PFSK-1 (cell line): ENCODE data around the gene SIAE.

Source experiments
- FOXP2 ChIP-seq: optimal IDR thresholded peaks from 2 replicates; pipeline ENCODE3; 2011; ENCODE audit warnings: borderline replicate concordance, control low read depth, inconsistent platforms; ENCODE audit not compliant: insufficient read depth; ENCODE audit errors: extremely low read length, extremely low read depth
- POLR2AphosphoS5 ChIP-seq: IDR thresholded peaks from 2 replicates; pipeline ENCODE4 v1.6.1; 2012; ENCODE audit warnings: low read depth, mild to moderate bottlenecking, control low read depth, low read length, moderate library complexity
- REST ChIP-seq, 2 experiments: IDR thresholded peaks; 2 replicates each; pipeline versions ENCODE4 v1.6.1 to v1.8.0; 2011 to 2012; ENCODE audit warnings: low read depth in 2 of 2, low read length in 2 of 2, control low read depth in 1 of 2, inconsistent platforms in 1 of 2, mild to moderate bottlenecking in 1 of 2, moderate library complexity in 1 of 2; ENCODE audit not compliant: insufficient read depth in 1 of 2
- SIN3A ChIP-seq: IDR thresholded peaks from 2 replicates; pipeline ENCODE4 v1.6.1; 2012; ENCODE audit warnings: mild to moderate bottlenecking, low read length, moderate library complexity, borderline replicate concordance; ENCODE audit not compliant: insufficient read depth
- TAF1 ChIP-seq: IDR thresholded peaks from 2 replicates; pipeline ENCODE4 v1.6.1; 2012; ENCODE audit warnings: low read length, control low read depth, borderline replicate concordance; ENCODE audit not compliant: insufficient read depth

Gene SIAE

GRCh38 chr11:124676386-124676785 is 2.8 kb upstream of the SIAE start:
- TF ChIP-seq REST (IDR thresholded peaks at IDR 0.05; ENCODE audit: insufficient read depth in 1 of 2, low read depth in 2 of 2, low read length in 2 of 2), result no peak
- no peak for TF ChIP-seq FOXP2
- no peak for TF ChIP-seq TAF1
- TF ChIP-seq POLR2AphosphoS5, result no peak

DNA sequence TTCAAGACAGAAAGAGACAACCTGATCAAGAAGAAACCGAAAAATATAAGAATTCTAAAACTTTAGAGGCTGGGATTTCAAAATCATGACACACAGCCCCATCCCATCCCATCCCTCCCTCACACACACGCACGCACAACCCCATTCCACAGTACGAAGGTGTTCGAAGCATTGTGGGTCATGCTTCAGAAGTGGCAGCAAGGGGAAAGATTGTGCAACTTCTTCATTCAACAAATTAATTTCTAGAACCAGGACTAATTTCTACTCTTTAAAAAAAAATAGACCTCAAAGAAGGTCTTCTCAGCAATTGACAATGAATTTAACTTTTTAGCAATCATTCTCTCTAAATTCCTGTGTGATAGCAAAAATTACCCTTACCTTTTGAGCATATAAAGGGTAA is 1.0 kb upstream of the SIAE start:
- TF ChIP-seq REST (IDR thresholded peaks at IDR 0.05; ENCODE audit: insufficient read depth in 1 of 2, low read depth in 2 of 2, low read length in 2 of 2) (no peak), SIN3A (no peak), POLR2AphosphoS5 (no peak), TAF1 (no peak), FOXP2 (no peak)

DNA sequence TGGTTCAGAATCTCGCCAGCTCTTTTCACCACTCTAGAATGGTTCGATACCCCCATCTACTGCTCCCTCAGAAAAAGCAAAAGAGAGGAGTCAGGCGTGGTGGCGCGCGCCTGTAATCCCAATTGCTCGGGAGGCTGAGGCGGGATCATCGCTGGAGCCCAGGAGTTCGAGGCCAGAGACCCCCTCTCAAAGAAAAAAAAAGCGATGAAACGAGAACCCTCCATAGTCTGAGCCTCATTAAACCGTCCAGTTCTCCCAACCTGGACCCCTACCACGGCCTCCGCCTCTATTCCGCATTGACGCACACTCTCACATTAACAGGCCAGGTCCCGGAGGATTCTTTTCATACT is 604 bp upstream of the SIAE start:
- TF ChIP-seq REST (IDR thresholded peaks at IDR 0.05; ENCODE audit: insufficient read depth in 1 of 2, low read depth in 2 of 2, low read length in 2 of 2), result no peak
- no peak for TF ChIP-seq FOXP2
- no peak for TF ChIP-seq POLR2AphosphoS5
- TF ChIP-seq TAF1, result no peak
- TF ChIP-seq SIN3A, result no peak

DNA sequence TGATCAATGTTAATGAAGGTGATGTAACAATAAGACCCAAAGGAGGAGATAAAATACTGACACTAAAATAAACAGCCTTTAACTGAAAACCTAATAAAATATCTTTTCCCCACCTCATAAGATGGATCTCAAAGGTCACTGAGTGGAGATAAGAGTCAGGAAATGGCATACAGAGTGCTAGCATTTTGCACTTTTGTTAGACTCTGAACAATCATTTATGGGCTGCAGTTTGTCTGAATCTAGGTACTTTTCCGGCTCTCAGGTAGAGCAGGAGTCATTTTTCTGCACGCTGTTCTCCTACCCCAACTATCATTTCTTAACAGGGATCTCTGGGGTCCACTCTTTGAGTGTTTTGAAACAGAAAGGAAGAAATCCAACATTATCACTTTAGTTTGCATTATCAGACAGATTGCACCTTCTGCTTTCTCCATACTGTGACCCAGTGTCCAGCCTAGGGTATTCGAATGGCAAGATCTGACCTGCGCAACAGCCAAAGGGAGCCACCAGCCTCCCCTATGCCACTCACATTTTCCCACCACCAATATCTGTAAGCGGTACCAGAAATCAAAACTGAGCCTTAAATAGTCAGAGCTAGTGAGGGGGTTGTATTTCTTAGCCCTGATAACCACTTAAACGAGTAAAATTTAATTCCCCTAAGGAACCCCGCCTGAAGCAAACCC is 863 bp downstream of the SIAE start:
- TF ChIP-seq POLR2AphosphoS5 (no peak), TAF1 (no peak), REST (IDR thresholded peaks at IDR 0.05; ENCODE audit: insufficient read depth in 1 of 2, low read depth in 2 of 2, low read length in 2 of 2) (no peak), SIN3A (no peak), FOXP2 (no peak)

DNA sequence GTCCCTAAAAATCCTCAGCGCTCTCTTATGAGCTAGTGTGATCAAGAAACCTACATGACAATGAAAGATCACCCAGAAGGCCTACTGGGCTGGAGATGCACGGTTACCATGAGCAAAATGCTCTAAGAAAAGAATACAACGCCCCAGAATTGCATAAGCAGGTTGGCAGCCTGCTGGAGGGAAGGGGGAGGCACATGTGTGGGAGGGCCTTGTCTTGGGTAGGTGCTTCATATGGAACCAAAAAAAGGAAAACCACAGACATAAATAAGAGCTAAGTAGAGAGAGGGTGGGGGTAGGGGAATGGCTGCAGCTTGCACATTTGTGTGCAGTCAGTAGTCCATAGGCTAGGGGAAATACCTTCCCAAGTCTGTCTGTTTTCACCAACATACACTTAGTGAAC is 2.8 kb downstream of the SIAE start:
- TF ChIP-seq POLR2AphosphoS5 (no peak), REST (IDR thresholded peaks at IDR 0.05; ENCODE audit: insufficient read depth in 1 of 2, low read depth in 2 of 2, low read length in 2 of 2) (no peak)
